ENCODE data around the gene TUBB4B. TPM values are rescaled to one million over a fixed set of nuclear protein-coding genes. Genes with fewer than 3 reads are reported as not detected.

Gene TUBB4B
- total RNA-seq, 4 donors from 2014 or later: 174 to 409 (median 322) TPM

DNA sequence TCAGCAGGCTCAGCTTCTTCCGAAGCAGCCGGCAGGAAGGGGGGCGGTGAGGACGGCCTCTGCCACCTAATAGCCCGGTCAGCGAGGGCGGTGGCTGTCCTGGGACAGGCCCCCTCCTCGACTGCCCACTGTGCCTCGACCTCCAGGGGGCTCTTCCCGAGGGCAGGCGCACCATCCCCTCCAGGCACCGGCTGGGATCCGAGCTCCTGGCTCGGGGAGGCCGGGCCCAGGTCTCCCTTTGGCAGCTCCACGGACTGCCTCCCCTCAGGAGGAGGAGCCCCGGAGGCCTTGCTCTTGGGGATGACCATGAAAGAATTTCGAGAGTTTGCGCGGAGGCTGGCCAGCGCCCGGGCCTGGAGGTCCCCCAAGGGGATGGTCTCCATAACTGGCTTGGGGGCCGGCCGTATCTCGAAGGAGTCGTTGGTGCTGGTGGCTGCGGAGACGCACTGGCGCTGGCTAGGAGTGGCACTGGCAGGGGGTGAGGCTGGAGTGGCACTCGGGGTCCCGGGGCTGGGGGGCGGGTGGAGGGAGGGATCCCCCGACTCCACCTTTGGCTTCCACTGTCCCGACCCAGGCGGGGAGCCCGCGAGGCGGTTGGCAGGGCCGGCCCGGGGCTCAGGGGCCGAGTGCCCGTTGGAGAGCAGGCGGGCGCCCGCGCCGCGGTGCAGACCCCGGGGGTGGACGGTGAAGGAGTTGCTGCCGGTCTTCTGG is 41.5 kb upstream of the TUBB4B start:
- Histone ChIP-seq H3K27me3 (no peaks in the 10 kb centered on the region), H3K4me1 (peaks cover 0 to 68% (median 18%) of the 10 kb centered on the region in 4 donors), H3K27ac (peak overlapping the region in 3 of 4 donors; percentile 85 to 98 (median 92)), H3K36me3 (no peaks in the 10 kb centered on the region), H3K4me3 (peak overlapping the region; percentile 43 to 96 (median 83)), H3K9me3 (no peaks in the 10 kb centered on the region)
- DNase-seq: peak in 1 of 3 donors; percentile 60
- TF ChIP-seq, protein P1, sequence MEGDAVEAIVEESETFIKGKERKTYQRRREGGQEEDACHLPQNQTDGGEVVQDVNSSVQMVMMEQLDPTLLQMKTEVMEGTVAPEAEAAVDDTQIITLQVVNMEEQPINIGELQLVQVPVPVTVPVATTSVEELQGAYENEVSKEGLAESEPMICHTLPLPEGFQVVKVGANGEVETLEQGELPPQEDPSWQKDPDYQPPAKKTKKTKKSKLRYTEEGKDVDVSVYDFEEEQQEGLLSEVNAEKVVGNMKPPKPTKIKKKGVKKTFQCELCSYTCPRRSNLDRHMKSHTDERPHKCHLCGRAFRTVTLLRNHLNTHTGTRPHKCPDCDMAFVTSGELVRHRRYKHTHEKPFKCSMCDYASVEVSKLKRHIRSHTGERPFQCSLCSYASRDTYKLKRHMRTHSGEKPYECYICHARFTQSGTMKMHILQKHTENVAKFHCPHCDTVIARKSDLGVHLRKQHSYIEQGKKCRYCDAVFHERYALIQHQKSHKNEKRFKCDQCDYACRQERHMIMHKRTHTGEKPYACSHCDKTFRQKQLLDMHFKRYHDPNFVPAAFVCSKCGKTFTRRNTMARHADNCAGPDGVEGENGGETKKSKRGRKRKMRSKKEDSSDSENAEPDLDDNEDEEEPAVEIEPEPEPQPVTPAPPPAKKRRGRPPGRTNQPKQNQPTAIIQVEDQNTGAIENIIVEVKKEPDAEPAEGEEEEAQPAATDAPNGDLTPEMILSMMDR (IDR thresholded peaks at IDR 0.05): no peak
- no peak for TF ChIP-seq POLR2A (IDR thresholded peaks at IDR 0.05)

DNA sequence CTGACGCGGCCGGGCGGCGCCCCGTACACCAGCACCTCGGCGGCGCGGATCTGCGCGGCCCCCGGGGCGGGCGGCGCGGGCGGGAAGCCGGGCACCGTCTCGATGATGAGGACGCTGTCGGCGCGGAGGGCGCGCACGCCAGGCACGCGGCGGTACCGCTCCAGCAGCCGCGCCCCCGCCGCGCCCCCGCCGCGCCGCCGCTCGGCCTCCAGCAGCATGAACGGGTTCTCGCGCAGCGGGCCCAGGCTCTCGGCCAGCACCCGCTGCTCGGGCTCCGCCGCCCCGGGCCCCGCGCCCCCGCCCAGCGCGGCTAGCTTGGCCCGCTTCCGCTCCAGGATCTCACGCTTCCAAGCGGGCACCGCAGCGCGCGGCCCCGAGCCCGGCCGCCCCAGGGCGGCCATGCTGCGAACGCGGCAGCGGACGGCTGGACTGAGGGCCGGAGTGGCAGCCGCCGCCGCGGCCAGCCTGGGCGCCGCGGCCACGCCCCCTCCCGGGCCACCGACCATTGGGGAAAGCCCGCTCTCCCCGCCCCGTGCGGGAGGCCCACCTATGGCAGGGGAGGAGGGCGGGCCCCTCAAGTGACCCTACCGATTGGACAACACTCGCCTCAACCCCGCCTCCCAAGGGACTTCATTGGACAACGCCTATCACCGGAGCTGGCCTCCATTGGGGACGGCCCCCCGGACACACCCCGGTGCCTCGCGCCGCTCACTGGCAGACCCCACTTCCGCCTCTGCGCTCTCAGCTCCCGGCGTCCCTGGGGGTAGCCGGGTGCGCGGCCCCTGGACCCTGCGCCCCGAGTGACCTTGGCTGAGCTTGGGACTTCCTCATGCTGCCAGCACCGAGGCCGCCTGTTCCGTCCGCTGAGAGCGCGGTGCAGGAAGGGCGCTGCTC is 40.5 kb upstream of the TUBB4B start, which contains the start of gene TPRN:
TPRN (minus strand) TSS at position 431 of the 894 bp plus-strand sequence; CDS start at position 401, 30 bp downstream.
- H3K36me3 ChIP-seq: no peaks in the 10 kb centered on the region
- peaks cover 0 to 64% (median 23%) of the 10 kb centered on the region in 4 donors for H3K4me1 ChIP-seq
- TF ChIP-seq, protein P1 (IDR thresholded peaks at IDR 0.05): peak in 2 of 6 experiments; percentile 4 to 20
- TF ChIP-seq POLR2A (IDR thresholded peaks at IDR 0.05): peak; percentile 83 to 96
- H3K9me3 ChIP-seq: no peaks in the 10 kb centered on the region
- peak within 1 kb of the TSS; percentile 83 to 98 (median 88) for H3K27ac ChIP-seq
- no peaks in the 10 kb centered on the region for H3K27me3 ChIP-seq
- peak; percentile 99 to 100 (median 100) for DNase-seq
- peak within 1 kb of the TSS; percentile 43 to 96 (median 83) for H3K4me3 ChIP-seq

- DNase-seq: no peak
- Histone ChIP-seq H3K27ac (peak overlapping the region; percentile 61 to 98 (median 88)), H3K4me3 (peak overlapping the region; percentile 41 to 96 (median 83)), H3K9me3 (no peaks in the 10 kb centered on the region), H3K36me3 (no peaks in the 10 kb centered on the region), H3K27me3 (no peaks in the 10 kb centered on the region), H3K4me1 (peaks cover 4 to 69% (median 29%) of the 10 kb centered on the region in 4 donors)
- TF ChIP-seq, protein P1 (IDR thresholded peaks at IDR 0.05): no peak
- TF ChIP-seq POLR2A (IDR thresholded peaks at IDR 0.05): peak in 1 of 2 donors; percentile 34
These were observed 39.8 kb upstream of the TUBB4B start for GRCh38 chr9:137201205-137201868.

- H3K36me3 ChIP-seq: no peaks in the 10 kb centered on the region
- no peak overlapping the region for H3K4me3 ChIP-seq
- no peaks in the 10 kb centered on the region for H3K9me3 ChIP-seq
- H3K27me3 ChIP-seq: no peaks in the 10 kb centered on the region
- TF ChIP-seq, protein P1 (IDR thresholded peaks at IDR 0.05): no peak
- no peak for TF ChIP-seq POLR2A (IDR thresholded peaks at IDR 0.05)
- no peak overlapping the region for H3K27ac ChIP-seq
- DNase-seq: no peak
- peaks cover 5 to 68% (median 33%) of the 10 kb centered on the region in 4 donors for H3K4me1 ChIP-seq
These were observed 38.1 kb upstream of the TUBB4B start for GRCh38 chr9:137202966-137203365.

GRCh38 chr9:137204731-137205125 is 36.4 kb upstream of the TUBB4B start:
- peaks cover 5 to 50% (median 29%) of the 10 kb centered on the region in 4 donors for H3K4me1 ChIP-seq
- H3K36me3 ChIP-seq: no peaks in the 10 kb centered on the region
- no peaks in the 10 kb centered on the region for H3K27me3 ChIP-seq
- TF ChIP-seq, protein P1 (IDR thresholded peaks at IDR 0.05): no peak
- TF ChIP-seq POLR2A (IDR thresholded peaks at IDR 0.05): no peak
- H3K27ac ChIP-seq: peak overlapping the region; percentile 87 to 98 (median 89)
- no peaks in the 10 kb centered on the region for H3K9me3 ChIP-seq
- no peak for DNase-seq
- peak overlapping the region; percentile 90 to 100 (median 95) for H3K4me3 ChIP-seq

Measured in Peyer's patch (tissue), 4 donors.